ENCODE results near the gene LRFN4. TPM values are rescaled to one million over a fixed set of nuclear protein-coding genes. Genes with fewer than 3 reads are reported as not detected.
A peak's percentile ranks its signal among the peaks of the same experiment; 100 is the strongest.

Gene LRFN4
- polyA plus RNA-seq, 3 donors, result 1.0 to 7.7 (median 1.7) TPM

DNA sequence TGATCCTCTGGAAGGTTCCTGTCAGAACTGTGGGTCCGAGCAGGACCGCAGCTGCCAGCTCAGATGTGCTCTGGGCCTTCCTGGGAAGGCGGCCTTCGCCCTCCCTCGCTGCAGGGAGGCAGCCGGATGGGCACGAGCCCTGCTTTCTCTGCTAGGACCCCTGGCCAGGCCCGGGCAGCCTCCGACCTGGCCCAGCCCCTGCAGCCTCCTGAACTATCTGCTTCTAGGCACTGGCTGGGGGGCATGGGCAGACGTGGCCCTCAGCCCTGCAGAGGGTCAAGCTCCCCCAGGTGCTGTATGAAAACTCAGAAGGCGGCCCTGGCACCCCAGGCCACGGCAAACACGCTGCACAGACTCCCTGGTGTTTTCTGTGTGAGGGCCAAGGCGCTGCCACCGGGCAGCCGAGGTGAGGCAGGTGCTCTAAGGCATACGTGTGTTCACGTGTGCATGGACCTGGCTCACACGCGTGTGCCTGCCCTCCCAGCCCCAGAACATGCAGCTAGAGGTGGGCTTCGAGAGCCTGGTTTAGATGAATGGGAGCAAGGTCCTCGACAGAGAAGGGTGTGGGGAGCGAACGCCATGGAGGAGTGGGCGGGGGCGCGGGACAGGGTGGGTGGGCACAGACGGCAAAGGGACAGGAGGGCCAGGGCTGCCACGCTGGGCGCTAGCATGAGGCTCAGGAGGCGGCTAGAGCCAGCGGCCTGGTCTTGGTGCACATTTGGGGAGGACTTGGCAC is 4.3 kb downstream of the LRFN4 start:
- Histone ChIP-seq H3K4me3 (replicated peaks in 1 of 3; ENCODE audit: low read depth in 2 of 3, low read length in 3 of 3) (no peak overlapping the region), H3K36me3 (replicated peaks in 1 of 2; ENCODE audit: control insufficient read depth in 1 of 2, insufficient read depth in 2 of 2, low read length in 2 of 2) (no peaks in the 10 kb centered on the region), H3K4me2 (replicated peaks; ENCODE audit: extremely low read depth, low read length, poor library complexity, severe bottlenecking) (no peak overlapping the region), H4K20me1 (ENCODE audit: insufficient read depth, low read length) (no peaks in the 10 kb centered on the region), H2AFZ (ENCODE audit: insufficient read depth, low read depth, low read length, poor library complexity, severe bottlenecking) (no peak overlapping the region), H3K27me3 (ENCODE audit: control insufficient read depth in 2 of 2, insufficient read depth in 2 of 2, low read length in 2 of 2) (no peaks in the 10 kb centered on the region), H3K27ac (ENCODE audit: low read depth in 1 of 2, low read length in 2 of 2) (no peak overlapping the region), H3K9me3 (replicated peaks in 1 of 2; ENCODE audit: control insufficient read depth in 1 of 2, insufficient read depth in 1 of 2, low read length in 2 of 2) (no peaks in the 10 kb centered on the region), H3K79me2 (ENCODE audit: insufficient read depth, low read length) (peaks cover 3% of the 10 kb centered on the region), H3K9ac (ENCODE audit: insufficient read depth, low read length, poor library complexity, severe bottlenecking) (no peak overlapping the region), H3K4me1 (ENCODE audit: control insufficient read depth in 1 of 2, insufficient read depth in 2 of 2, low read length in 2 of 2) (peaks cover 6 to 7% of the 10 kb centered on the region in 2 donors)
- peaks cover 3% of the 10 kb centered on the region for H3K4me1 Mint-ChIP-seq
- 97% methylated on average over 32 of the region's 32 CpGs for WGBS (ENCODE audit: insufficient coverage)
- no peaks in the 10 kb centered on the region for H3K36me3 Mint-ChIP-seq
- DNase-seq, result no peak
- TF ChIP-seq CTCF (IDR thresholded peaks at IDR 0.05), result no peak
- intact Hi-C loops (cut with micrococcal nuclease), result no loop called here
- H3K27me3 Mint-ChIP-seq (ENCODE audit: low read depth in 3 of 3), result no peaks in the 10 kb centered on the region
- no peak overlapping the region for H3K4me3 Mint-ChIP-seq
- no peaks in the 10 kb centered on the region for H3K9me3 Mint-ChIP-seq
- H3K27ac Mint-ChIP-seq, result peak overlapping the region in 2 of 7 donors; percentile 33 to 75

DNA sequence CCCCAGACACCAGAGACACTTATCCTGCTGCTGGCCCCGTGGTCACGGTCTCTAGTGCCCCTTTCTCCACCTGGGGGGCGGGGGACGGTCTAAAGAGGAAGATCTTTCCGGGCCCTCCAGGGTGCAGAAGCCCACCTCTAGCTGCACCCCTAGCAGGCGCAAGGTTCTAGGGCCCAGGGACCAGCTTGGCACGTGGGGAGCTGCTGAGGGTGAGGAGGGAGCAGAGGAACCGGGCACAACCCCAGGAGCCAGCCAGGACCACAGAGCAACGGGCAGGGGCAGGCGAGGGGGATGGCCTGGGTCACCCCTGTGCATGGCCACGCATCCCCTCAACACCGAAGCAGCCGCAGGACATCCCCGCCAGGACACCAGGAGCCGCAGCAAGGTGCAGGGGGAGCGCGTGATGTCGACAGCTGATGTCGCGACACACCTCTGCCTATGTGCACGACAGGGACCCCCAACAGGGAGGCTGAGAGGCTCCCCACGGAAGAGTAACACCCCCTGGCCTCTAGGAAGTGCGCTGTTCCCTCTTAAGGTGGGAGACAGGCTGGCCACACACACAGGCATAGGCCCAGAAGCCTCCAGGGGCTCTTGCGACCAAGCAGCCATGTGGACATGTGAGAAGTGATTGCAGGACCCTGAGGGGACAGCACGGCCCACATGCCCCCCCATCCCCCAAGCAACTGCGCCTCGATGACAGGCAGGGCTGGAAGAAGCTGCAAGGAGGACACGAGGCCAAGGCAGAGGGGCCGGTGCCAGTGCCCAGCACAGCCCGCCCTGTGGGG is 5.1 kb downstream of the LRFN4 start:
- intact Hi-C loops (cut with micrococcal nuclease), result no loop called here
- Histone ChIP-seq H3K27me3 (ENCODE audit: control insufficient read depth in 2 of 2, insufficient read depth in 2 of 2, low read length in 2 of 2) (no peaks in the 10 kb centered on the region), H2AFZ (ENCODE audit: insufficient read depth, low read depth, low read length, poor library complexity, severe bottlenecking) (no peak overlapping the region), H3K79me2 (ENCODE audit: insufficient read depth, low read length) (peaks cover 3% of the 10 kb centered on the region), H3K36me3 (replicated peaks in 1 of 2; ENCODE audit: control insufficient read depth in 1 of 2, insufficient read depth in 2 of 2, low read length in 2 of 2) (no peaks in the 10 kb centered on the region), H3K4me3 (replicated peaks in 1 of 3; ENCODE audit: low read depth in 2 of 3, low read length in 3 of 3) (no peak overlapping the region), H3K4me2 (replicated peaks; ENCODE audit: extremely low read depth, low read length, poor library complexity, severe bottlenecking) (no peak overlapping the region), H3K4me1 (ENCODE audit: control insufficient read depth in 1 of 2, insufficient read depth in 2 of 2, low read length in 2 of 2) (peaks cover 6 to 7% of the 10 kb centered on the region in 2 donors), H3K9me3 (replicated peaks in 1 of 2; ENCODE audit: control insufficient read depth in 1 of 2, insufficient read depth in 1 of 2, low read length in 2 of 2) (no peaks in the 10 kb centered on the region), H4K20me1 (ENCODE audit: insufficient read depth, low read length) (no peaks in the 10 kb centered on the region), H3K9ac (ENCODE audit: insufficient read depth, low read length, poor library complexity, severe bottlenecking) (no peak overlapping the region), H3K27ac (ENCODE audit: low read depth in 1 of 2, low read length in 2 of 2) (no peak overlapping the region)
- no peaks in the 10 kb centered on the region for H3K9me3 Mint-ChIP-seq
- H3K4me3 Mint-ChIP-seq, result no peak overlapping the region
- TF ChIP-seq CTCF (IDR thresholded peaks at IDR 0.05), result no peak
- no peak for DNase-seq
- 91% methylated on average over 19 of the region's 30 CpGs for WGBS (ENCODE audit: insufficient coverage)
- no peaks in the 10 kb centered on the region for H3K27me3 Mint-ChIP-seq (ENCODE audit: low read depth in 3 of 3)
- H3K27ac Mint-ChIP-seq, result no peak overlapping the region
- H3K36me3 Mint-ChIP-seq, result no peaks in the 10 kb centered on the region
- peaks cover 3% of the 10 kb centered on the region for H3K4me1 Mint-ChIP-seq
